ENCODE data around the gene C1orf35.

The C1orf35 gene

GRCh38 chr1:228073061-228073856 lies 29.9 kb downstream of the C1orf35 start:
- no peak for TF ChIP-seq CTCF (conservative IDR thresholded peaks at IDR 0.05; ENCODE audit: control insufficient read depth, insufficient read depth, low read depth, low read length)
- no peak overlapping the region for H3K4me3 ChIP-seq (ENCODE audit: control insufficient read depth, low read depth, low read length)
- no peak for DNase-seq (ENCODE audit: low read depth)

DNA sequence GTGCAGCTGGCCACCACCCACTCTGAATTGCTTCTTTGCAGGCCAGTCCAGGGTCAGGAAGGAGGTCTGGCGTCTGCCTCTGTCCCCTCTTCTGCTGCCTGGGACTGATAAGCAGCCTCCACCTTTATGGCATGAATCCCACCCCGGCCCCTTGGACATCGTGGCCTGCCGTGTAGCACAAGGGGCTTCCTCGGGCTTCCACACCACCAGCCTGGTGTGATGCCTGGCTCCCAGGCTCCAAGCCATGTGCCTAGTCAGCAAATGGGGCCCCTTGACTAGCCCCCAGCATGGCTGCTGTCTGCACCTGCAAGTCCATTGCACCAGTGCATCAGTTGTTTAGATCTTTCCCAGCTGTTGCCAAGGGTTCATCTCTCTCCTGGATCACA lies 30.5 kb downstream of the C1orf35 start:
- no peak overlapping the region for H3K4me3 ChIP-seq (ENCODE audit: control insufficient read depth, low read depth, low read length)
- no peak for DNase-seq (ENCODE audit: low read depth)
- no peak for TF ChIP-seq CTCF (conservative IDR thresholded peaks at IDR 0.05; ENCODE audit: control insufficient read depth, insufficient read depth, low read depth, low read length)

DNA sequence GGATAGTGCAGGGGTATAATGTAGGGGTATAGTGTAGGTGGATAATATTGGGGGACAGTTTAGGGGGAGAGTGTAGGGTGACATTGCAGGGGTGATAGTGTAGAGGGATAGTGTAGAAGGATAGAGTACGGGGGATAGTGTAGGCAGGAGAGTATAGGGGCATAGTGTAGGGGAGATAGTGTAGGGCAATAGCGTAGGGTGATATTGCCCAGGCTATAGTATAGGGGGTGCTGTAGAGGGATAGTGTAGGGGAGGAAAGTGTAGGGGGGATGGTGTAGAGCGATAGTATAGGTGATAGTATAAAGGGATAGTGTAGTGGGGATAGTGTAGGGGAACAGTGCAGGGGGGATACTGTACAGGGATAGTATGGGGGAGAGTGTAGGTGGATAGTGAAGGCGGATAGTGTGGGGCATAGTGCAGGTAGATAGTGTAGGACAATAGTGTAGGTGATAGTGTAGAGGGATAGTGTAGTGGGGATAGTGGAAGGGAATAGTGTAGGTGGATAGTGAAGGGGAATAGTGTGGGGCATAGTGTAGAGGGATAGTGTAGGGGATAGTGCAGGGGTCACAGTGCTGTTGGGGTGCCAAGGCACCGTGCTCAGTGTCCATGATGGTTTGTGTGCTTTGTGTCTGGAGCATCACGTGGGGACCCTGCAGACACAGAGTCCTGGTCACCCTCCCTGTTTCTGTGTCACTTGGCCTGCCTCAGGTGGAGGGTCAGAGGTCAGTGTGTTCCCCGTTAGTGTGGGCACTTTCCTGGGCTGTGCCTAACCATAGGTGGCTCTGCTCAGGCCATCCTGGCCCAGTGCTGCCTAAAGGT lies 31.1 kb downstream of the C1orf35 start:
- TF ChIP-seq CTCF (conservative IDR thresholded peaks at IDR 0.05; ENCODE audit: control insufficient read depth, insufficient read depth, low read depth, low read length) = no peak

GRCh38 chr1:228070851-228071250 lies 32.3 kb downstream of the C1orf35 start:
- no peak for DNase-seq (ENCODE audit: low read depth)
- H3K4me3 ChIP-seq (ENCODE audit: control insufficient read depth, low read depth, low read length) = no peak overlapping the region
- TF ChIP-seq CTCF (conservative IDR thresholded peaks at IDR 0.05; ENCODE audit: control insufficient read depth, insufficient read depth, low read depth, low read length) = no peak

More for the DNA sequence above, 31.1 kb downstream of the C1orf35 start:
- H3K4me3 ChIP-seq (ENCODE audit: control insufficient read depth, low read depth, low read length) = no peak overlapping the region
- DNase-seq (ENCODE audit: low read depth) = no peak

- no peak for DNase-seq (ENCODE audit: low read depth)
- TF ChIP-seq CTCF (conservative IDR thresholded peaks at IDR 0.05; ENCODE audit: control insufficient read depth, insufficient read depth, low read depth, low read length) = no peak
- H3K4me3 ChIP-seq (ENCODE audit: control insufficient read depth, low read depth, low read length) = no peak overlapping the region
Observed at GRCh38 chr1:228070173-228070572, 33.0 kb downstream of the C1orf35 start.

GRCh38 chr1:228068359-228068758 lies 34.8 kb downstream of the C1orf35 start:
- no peak for TF ChIP-seq CTCF (conservative IDR thresholded peaks at IDR 0.05; ENCODE audit: control insufficient read depth, insufficient read depth, low read depth, low read length)
- H3K4me3 ChIP-seq (ENCODE audit: control insufficient read depth, low read depth, low read length) = no peak overlapping the region
- DNase-seq (ENCODE audit: low read depth) = no peak

All from fibroblast of mammary gland (primary cell).